Stimulated activated CD8-positive, alpha-beta memory T cell treated with anti-CD3 and anti-CD28 coated beads, Interleukin-7, amount 100 ng/mL, for 1 hour (primary cell): ENCODE data around the gene IL22RA1.

Experiments used
- DNase-seq, 2 donors: peaks; one replicate each; pipeline ENCODE4 v3.0.0-alpha.2; 2020; ENCODE audit warnings: low read depth in 2 of 2

Gene IL22RA1

GRCh38 chr1:24111996-24112779, 30.8 kb downstream of the IL22RA1 start, which contains the start of gene MYOM3:
MYOM3 (minus strand) TSS chr1:24112135; CDS start chr1:24108636, 3,499 bp downstream.
- DNase-seq: peak in 1 of 2 donors; percentile 8

- DNase-seq: no peak
These were observed 31.5 kb downstream of the IL22RA1 start for GRCh38 chr1:24111262-24111995.

GRCh38 chr1:24110642-24111261, 32.2 kb downstream of the IL22RA1 start:
- DNase-seq: no peak

- DNase-seq: no peak
These were observed 33.1 kb downstream of the IL22RA1 start for GRCh38 chr1:24109686-24110475.

GRCh38 chr1:24109166-24109483, 33.8 kb downstream of the IL22RA1 start:
- no peak for DNase-seq

GRCh38 chr1:24108334-24109165, 34.4 kb downstream of the IL22RA1 start:
- no peak for DNase-seq

GRCh38 chr1:24107462-24108138, 35.3 kb downstream of the IL22RA1 start:
- DNase-seq: no peak

GRCh38 chr1:24105368-24106160, 37.4 kb downstream of the IL22RA1 start:
- no peak for DNase-seq

GRCh38 chr1:24104854-24105253, 38.1 kb downstream of the IL22RA1 start:
- DNase-seq: no peak

GRCh38 chr1:24103879-24104278, 39.1 kb downstream of the IL22RA1 start:
- DNase-seq: no peak

- DNase-seq: no peak
These were observed 39.5 kb downstream of the IL22RA1 start for GRCh38 chr1:24103408-24103807.

- DNase-seq: no peak
These were observed 40.0 kb downstream of the IL22RA1 start for GRCh38 chr1:24102961-24103360.

- no peak for DNase-seq
These were observed 40.9 kb downstream of the IL22RA1 start for GRCh38 chr1:24101796-24102586.

- no peak for DNase-seq
These were observed 41.8 kb downstream of the IL22RA1 start for GRCh38 chr1:24100945-24101737.

GRCh38 chr1:24098943-24099638, 43.8 kb downstream of the IL22RA1 start:
- DNase-seq: no peak

- no peak for DNase-seq
These were observed 44.8 kb downstream of the IL22RA1 start for GRCh38 chr1:24098102-24098501.

GRCh38 chr1:24097663-24098062, 45.3 kb downstream of the IL22RA1 start:
- no peak for DNase-seq
